Esophagus muscularis mucosa (tissue), 3 donors: ENCODE results near the gene SDK2.

ENCODE experiments used
- CTCF ChIP-seq, 3 experiments: fragments of 200-600 bp in 2 of 3; fragments of 450-650 bp in 1 of 3; sonication (generic) in 2 of 3; IDR thresholded peaks; one replicate each; pipeline ENCODE4 v1.5.1; 2017 to 2019; ENCODE audit warnings: antibody characterized with exemption in 3 of 3, mild to moderate bottlenecking in 2 of 3, moderate library complexity in 1 of 3
- EP300 ChIP-seq: sonication (generic); formaldehyde crosslinking; IDR thresholded peaks from one replicate; pipeline ENCODE4 v1.6.1; 2017; ENCODE audit warnings: antibody characterized with exemption

- no peak for TF ChIP-seq CTCF (IDR thresholded peaks at IDR 0.05)
- no peak for TF ChIP-seq EP300
Measured at GRCh38 chr17:73389411-73389810, 254.8 kb downstream of the SDK2 start.
